ENCODE results near the gene POGZ.

- TF ChIP-seq CTCF (conservative IDR thresholded peaks at IDR 0.05; ENCODE audit: low read depth, low read length) (no peak), USF2 (IDR thresholded peaks at IDR 0.05; ENCODE audit: low read depth, low read length) (no peak), RAD21 (IDR thresholded peaks at IDR 0.05; ENCODE audit: low read length) (no peak), SMC3 (IDR thresholded peaks at IDR 0.05; ENCODE audit: low read depth, low read length) (no peak)
Observed at GRCh38 chr1:151502859-151503780, 43.8 kb upstream of the POGZ start.

All from IMR-90 (cell line).